Parathyroid adenoma (tissue), 2 donors: Measurements from ENCODE around the gene ZNF138.

Experiments
- H2AFZ ChIP-seq: fragments of 300-600 bp; sonication (generic); one replicate; pipeline ENCODE4 v1.7.0; 2017; ENCODE audit warnings: antibody characterized with exemption, mild to moderate bottlenecking
- H3K27ac ChIP-seq: fragments of 300-600 bp; sonication (generic); one replicate; pipeline ENCODE4 v1.7.0; 2017
- H3K27me3 ChIP-seq: fragments of 300-600 bp; sonication (generic); one replicate; pipeline ENCODE4 v1.7.0; 2017; ENCODE audit warnings: low read length; ENCODE audit not compliant: control insufficient read depth, insufficient read depth
- H3K36me3 ChIP-seq: fragments of 300-600 bp; sonication (generic); one replicate; pipeline ENCODE4 v1.7.0; 2017; ENCODE audit warnings: low read length; ENCODE audit not compliant: control insufficient read depth, insufficient read depth
- H3K4me1 ChIP-seq: fragments of 300-600 bp; sonication (generic); one replicate; pipeline ENCODE4 v1.7.0; 2017; ENCODE audit warnings: control low read depth
- H3K4me2 ChIP-seq: fragments of 300-600 bp; sonication (generic); one replicate; pipeline ENCODE4 v1.7.0; 2017; ENCODE audit warnings: low read length
- H3K4me3 ChIP-seq: fragments of 300-600 bp; sonication (generic); one replicate; pipeline ENCODE4 v1.7.0; 2017; ENCODE audit warnings: low read depth, low read length
- H3K79me2 ChIP-seq: fragments of 300-600 bp; sonication (generic); one replicate; pipeline ENCODE4 v1.7.0; 2017; ENCODE audit warnings: control low read depth
- H3K9ac ChIP-seq: fragments of 300-600 bp; sonication (generic); one replicate; pipeline ENCODE4 v1.7.0; 2017; ENCODE audit warnings: mild to moderate bottlenecking
- H3K9me3 ChIP-seq: fragments of 300-600 bp; sonication (generic); one replicate; pipeline ENCODE4 v1.7.0; 2017; ENCODE audit warnings: low read length; ENCODE audit not compliant: control insufficient read depth
- TF ChIP-seq, protein P1 (sequence below): fragments of 300-600 bp; sonication (generic); IDR thresholded peaks from one replicate; pipeline ENCODE4 v1.7.0; 2017; ENCODE audit warnings: antibody characterized with exemption, mild to moderate bottlenecking
- donor health status: primary hyperparathyroidism.

ZNF138 gene

DNA sequence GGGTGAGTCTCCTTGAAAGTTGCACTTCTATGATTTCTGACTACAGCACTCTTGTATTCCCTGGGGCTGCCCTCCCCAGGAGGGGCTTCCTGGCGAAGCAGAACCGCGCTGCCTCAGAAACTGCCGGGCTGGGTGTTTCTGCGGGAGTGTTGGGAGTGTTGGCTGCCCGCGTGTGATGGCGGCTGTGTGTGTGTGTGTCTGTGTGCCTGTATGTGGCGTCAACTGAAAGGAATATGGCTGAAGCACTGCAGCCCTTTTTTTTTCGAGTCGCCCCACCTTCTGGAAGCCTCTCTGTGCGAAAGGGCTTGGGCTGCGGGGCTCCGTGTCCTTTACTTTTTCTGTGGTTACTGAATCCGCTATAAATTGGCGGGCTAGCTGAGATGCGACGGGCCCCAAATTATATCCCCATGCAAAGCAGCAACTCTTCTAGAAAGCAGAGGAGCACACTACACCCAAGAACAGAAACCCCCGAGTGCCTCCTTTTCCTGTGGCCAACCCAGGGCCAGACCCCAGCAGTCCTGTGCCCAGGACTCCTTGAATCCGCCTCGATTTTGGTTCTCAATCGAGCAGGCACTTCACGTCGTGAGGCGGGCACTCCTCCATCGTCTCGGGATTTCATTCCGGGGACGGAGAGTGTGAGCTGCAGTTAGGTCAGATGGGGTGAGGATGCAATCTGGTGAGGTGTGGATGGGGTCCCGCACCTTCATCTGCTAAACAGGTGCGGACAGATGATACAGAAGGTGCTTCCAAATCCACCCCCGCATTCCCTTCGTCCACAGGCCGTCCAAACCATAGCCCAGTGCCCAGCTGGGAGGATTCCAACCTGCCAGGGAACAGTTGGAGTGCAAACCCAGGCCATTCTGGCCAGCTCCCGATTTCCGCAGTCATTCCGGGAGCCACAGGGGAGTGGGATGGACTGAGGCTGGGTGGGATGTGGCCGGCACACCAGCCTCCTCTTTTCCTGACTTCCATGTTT is 86.4 kb downstream of the ZNF138 start:
- Histone ChIP-seq H3K9ac (no peak overlapping the region), H3K4me3 (no peak overlapping the region), H3K9me3 (no peaks in the 10 kb centered on the region), H3K4me2 (no peak overlapping the region), H3K4me1 (no peaks in the 10 kb centered on the region), H2AFZ (no peak overlapping the region), H3K27ac (no peak overlapping the region), H3K27me3 (no peaks in the 10 kb centered on the region), H3K36me3 (no peaks in the 10 kb centered on the region), H3K79me2 (no peaks in the 10 kb centered on the region)
- TF ChIP-seq, protein P1, sequence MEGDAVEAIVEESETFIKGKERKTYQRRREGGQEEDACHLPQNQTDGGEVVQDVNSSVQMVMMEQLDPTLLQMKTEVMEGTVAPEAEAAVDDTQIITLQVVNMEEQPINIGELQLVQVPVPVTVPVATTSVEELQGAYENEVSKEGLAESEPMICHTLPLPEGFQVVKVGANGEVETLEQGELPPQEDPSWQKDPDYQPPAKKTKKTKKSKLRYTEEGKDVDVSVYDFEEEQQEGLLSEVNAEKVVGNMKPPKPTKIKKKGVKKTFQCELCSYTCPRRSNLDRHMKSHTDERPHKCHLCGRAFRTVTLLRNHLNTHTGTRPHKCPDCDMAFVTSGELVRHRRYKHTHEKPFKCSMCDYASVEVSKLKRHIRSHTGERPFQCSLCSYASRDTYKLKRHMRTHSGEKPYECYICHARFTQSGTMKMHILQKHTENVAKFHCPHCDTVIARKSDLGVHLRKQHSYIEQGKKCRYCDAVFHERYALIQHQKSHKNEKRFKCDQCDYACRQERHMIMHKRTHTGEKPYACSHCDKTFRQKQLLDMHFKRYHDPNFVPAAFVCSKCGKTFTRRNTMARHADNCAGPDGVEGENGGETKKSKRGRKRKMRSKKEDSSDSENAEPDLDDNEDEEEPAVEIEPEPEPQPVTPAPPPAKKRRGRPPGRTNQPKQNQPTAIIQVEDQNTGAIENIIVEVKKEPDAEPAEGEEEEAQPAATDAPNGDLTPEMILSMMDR, result no peak

DNA sequence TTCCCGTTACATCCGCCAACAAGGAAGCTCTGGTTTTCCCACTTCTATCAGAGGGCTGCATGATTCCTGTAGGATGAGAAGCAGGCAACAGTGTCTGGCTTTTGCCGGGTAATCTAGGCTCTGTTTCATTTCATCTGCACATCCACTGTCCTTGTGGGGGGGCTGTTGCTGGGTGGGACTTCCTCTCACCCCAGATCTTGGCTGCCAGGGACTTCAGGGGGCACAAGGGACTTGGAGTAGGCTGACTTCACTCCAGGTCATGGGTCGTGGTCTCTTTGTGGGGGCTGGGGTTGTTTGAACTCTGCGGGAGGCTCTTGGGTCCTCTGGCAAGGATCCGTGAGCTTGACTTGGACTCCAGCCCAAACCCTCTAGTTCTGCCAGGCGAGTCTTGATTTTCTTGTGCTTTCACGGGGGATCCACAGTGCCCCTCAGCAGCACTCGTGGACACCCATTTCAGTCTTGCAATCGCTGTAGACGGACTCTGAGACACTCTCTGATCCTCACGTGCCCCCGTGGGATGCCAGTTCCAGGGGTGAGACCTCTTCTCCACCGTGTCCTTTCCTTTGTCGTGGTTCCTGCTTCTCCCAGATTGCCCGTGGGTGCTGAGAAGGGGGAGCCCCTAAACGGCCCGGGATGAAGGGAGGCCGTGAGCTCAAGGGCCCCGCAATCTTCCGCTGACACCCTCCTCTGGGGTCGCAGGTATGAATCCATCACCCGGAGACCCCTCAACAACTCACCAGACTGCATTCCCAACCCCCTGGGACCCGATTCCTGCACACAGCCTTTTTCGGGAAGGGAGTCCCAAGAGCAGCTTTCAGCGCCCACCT is 87.4 kb downstream of the ZNF138 start:
- no peak overlapping the region for H3K4me3 ChIP-seq
- H3K79me2 ChIP-seq, result no peaks in the 10 kb centered on the region
- no peaks in the 10 kb centered on the region for H3K9me3 ChIP-seq
- H3K27ac ChIP-seq, result no peak overlapping the region
- H3K27me3 ChIP-seq, result no peaks in the 10 kb centered on the region
- TF ChIP-seq, protein P1, result no peak
- H3K36me3 ChIP-seq, result no peaks in the 10 kb centered on the region
- H3K9ac ChIP-seq, result no peak overlapping the region
- peak overlapping the region; percentile 53 for H3K4me2 ChIP-seq
- no peaks in the 10 kb centered on the region for H3K4me1 ChIP-seq
- H2AFZ ChIP-seq, result peak overlapping the region; percentile 20

DNA sequence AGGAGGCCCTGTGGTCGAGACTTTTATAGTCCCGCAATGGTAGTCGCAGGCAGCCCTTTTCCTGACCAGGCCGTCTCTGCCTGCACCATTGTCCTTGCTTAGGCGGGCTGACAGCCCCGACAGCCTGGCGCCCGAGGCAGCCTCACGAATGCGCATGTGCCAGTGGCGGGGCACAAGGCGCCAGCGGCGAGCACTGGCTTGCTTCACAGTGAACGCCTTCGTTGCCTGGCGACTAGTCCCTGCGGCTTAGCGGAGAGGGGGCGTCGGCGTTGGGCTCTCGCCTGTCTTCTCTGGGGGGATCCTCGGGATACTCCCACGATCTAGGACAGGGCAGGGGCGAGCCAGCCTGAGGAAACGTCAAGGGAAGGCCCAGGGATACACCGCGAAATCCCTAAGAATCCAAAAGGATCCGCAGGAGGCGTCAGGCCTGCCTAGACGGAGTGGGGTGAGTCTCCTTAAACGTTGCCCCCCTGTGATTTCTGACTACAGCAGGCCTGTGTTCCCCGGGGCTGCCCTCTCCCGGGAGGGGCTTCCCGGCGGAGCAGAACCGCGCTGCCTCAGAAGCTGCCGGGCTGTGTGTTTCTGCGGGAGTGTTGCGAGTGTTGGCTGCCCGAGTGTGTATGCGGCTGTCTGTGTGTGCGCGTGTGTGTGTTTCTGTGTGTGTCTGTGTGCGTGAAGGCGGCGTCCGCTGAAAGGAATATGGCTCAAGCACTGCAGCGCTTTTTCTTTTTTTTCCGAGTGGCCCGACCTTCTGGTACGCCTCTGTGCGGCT is 88.3 kb downstream of the ZNF138 start:
- peak overlapping the region; percentile 47 for H3K4me3 ChIP-seq
- no peaks in the 10 kb centered on the region for H3K9me3 ChIP-seq
- no peaks in the 10 kb centered on the region for H3K27me3 ChIP-seq
- H3K36me3 ChIP-seq, result no peaks in the 10 kb centered on the region
- H3K9ac ChIP-seq, result no peak overlapping the region
- TF ChIP-seq, protein P1, result no peak
- peak overlapping the region; percentile 53 for H3K4me2 ChIP-seq
- peak overlapping the region; percentile 20 for H2AFZ ChIP-seq
- no peaks in the 10 kb centered on the region for H3K4me1 ChIP-seq
- no peaks in the 10 kb centered on the region for H3K79me2 ChIP-seq
- H3K27ac ChIP-seq, result no peak overlapping the region
